ENCODE measurements around the gene GPR151. TPM values are rescaled to one million over a fixed set of nuclear protein-coding genes. Genes with fewer than 3 reads are reported as not detected.

The GPR151 gene
- polyA plus RNA-seq, 3 donors = not detected

DNA sequence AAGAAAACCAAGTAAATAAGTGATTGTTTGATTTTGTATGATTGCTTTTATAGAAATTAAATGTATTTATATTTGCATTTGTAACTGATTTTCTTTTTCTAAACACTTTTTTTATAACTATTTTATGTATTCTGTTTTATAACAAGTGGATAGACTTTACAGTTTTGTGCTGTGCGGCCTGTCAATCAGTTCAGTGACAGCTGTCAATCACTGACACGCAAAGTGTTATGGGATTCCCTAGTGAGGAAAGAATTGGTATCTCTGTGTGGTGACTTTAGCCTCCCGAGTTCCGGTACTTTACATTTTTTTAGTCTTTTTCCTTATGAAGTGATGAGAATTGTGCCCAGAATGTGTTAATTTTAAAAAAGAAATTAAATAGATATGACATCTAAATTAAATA lies 16.3 kb downstream of the GPR151 start:
- WGBS (ENCODE audit: insufficient coverage) = 94% methylated on average over 2 of the region's 4 CpGs
- H3K9me3 ChIP-seq (replicated peaks in 1 of 2; ENCODE audit: control insufficient read depth in 1 of 2, insufficient read depth in 1 of 2, low read length in 2 of 2) = no peaks in the 10 kb centered on the region
- no peaks in the 10 kb centered on the region for H3K4me1 Mint-ChIP-seq
- no peak overlapping the region for H2AFZ ChIP-seq (ENCODE audit: insufficient read depth, low read depth, low read length, poor library complexity, severe bottlenecking)
- peaks cover 54 to 87% of the 10 kb centered on the region in 2 donors for H3K36me3 ChIP-seq (replicated peaks in 1 of 2; ENCODE audit: control insufficient read depth in 1 of 2, insufficient read depth in 2 of 2, low read length in 2 of 2)
- no peak for DNase-seq
- H3K36me3 Mint-ChIP-seq = peaks cover 48 to 58% of the 10 kb centered on the region in 2 donors
- H3K4me3 ChIP-seq (replicated peaks in 1 of 3; ENCODE audit: low read depth in 2 of 3, low read length in 3 of 3) = no peak overlapping the region
- intact Hi-C loops (cut with micrococcal nuclease) = no loop called here
- H3K9me3 Mint-ChIP-seq = no peaks in the 10 kb centered on the region
- no peaks in the 10 kb centered on the region for H4K20me1 ChIP-seq (ENCODE audit: insufficient read depth, low read length)
- H3K79me2 ChIP-seq (ENCODE audit: insufficient read depth, low read length) = no peaks in the 10 kb centered on the region
- H3K4me1 ChIP-seq (ENCODE audit: control insufficient read depth in 1 of 2, insufficient read depth in 2 of 2, low read length in 2 of 2) = no peaks in the 10 kb centered on the region
- no peak overlapping the region for H3K4me2 ChIP-seq (replicated peaks; ENCODE audit: extremely low read depth, low read length, poor library complexity, severe bottlenecking)
- H3K27me3 Mint-ChIP-seq (ENCODE audit: low read depth in 3 of 3) = no peaks in the 10 kb centered on the region
- H3K4me3 Mint-ChIP-seq = no peak overlapping the region
- no peak overlapping the region for H3K27ac ChIP-seq (ENCODE audit: low read depth in 1 of 2, low read length in 2 of 2)
- TF ChIP-seq, protein P1, sequence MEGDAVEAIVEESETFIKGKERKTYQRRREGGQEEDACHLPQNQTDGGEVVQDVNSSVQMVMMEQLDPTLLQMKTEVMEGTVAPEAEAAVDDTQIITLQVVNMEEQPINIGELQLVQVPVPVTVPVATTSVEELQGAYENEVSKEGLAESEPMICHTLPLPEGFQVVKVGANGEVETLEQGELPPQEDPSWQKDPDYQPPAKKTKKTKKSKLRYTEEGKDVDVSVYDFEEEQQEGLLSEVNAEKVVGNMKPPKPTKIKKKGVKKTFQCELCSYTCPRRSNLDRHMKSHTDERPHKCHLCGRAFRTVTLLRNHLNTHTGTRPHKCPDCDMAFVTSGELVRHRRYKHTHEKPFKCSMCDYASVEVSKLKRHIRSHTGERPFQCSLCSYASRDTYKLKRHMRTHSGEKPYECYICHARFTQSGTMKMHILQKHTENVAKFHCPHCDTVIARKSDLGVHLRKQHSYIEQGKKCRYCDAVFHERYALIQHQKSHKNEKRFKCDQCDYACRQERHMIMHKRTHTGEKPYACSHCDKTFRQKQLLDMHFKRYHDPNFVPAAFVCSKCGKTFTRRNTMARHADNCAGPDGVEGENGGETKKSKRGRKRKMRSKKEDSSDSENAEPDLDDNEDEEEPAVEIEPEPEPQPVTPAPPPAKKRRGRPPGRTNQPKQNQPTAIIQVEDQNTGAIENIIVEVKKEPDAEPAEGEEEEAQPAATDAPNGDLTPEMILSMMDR (IDR thresholded peaks at IDR 0.05) = no peak
- H3K27me3 ChIP-seq (ENCODE audit: control insufficient read depth in 2 of 2, insufficient read depth in 2 of 2, low read length in 2 of 2) = no peaks in the 10 kb centered on the region
- H3K9ac ChIP-seq (ENCODE audit: insufficient read depth, low read length, poor library complexity, severe bottlenecking) = no peak overlapping the region
- no peak overlapping the region for H3K27ac Mint-ChIP-seq

DNA sequence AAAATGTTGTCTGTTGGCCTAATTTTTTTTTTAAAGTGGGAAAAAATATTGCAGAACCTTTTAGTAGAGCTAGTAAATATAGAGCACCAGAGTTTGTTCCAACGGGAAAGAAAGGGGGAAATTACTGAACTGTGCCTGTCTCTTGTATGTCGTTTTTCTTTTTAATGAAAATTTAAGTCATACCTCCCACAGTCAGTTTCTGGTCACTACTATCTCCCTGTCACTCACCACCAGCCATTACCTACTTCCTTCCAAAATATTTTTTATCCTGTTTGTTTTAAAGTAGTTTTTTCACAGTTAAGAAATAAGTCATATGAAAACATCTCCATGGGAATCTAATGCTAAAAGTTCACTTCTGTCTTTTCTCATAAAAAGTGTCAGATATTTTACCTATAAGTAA lies 21.3 kb downstream of the GPR151 start:
- Histone ChIP-seq H3K27me3 (ENCODE audit: control insufficient read depth in 2 of 2, insufficient read depth in 2 of 2, low read length in 2 of 2) (no peaks in the 10 kb centered on the region), H3K4me2 (replicated peaks; ENCODE audit: extremely low read depth, low read length, poor library complexity, severe bottlenecking) (no peak overlapping the region), H3K36me3 (replicated peaks in 1 of 2; ENCODE audit: control insufficient read depth in 1 of 2, insufficient read depth in 2 of 2, low read length in 2 of 2) (peaks cover 61 to 93% of the 10 kb centered on the region in 2 donors), H3K9ac (ENCODE audit: insufficient read depth, low read length, poor library complexity, severe bottlenecking) (no peak overlapping the region), H3K79me2 (ENCODE audit: insufficient read depth, low read length) (no peaks in the 10 kb centered on the region), H3K4me1 (ENCODE audit: control insufficient read depth in 1 of 2, insufficient read depth in 2 of 2, low read length in 2 of 2) (no peaks in the 10 kb centered on the region), H4K20me1 (ENCODE audit: insufficient read depth, low read length) (no peaks in the 10 kb centered on the region), H3K4me3 (replicated peaks in 1 of 3; ENCODE audit: low read depth in 2 of 3, low read length in 3 of 3) (no peak overlapping the region), H2AFZ (ENCODE audit: insufficient read depth, low read depth, low read length, poor library complexity, severe bottlenecking) (no peak overlapping the region), H3K27ac (ENCODE audit: low read depth in 1 of 2, low read length in 2 of 2) (no peak overlapping the region), H3K9me3 (replicated peaks in 1 of 2; ENCODE audit: control insufficient read depth in 1 of 2, insufficient read depth in 1 of 2, low read length in 2 of 2) (no peaks in the 10 kb centered on the region)
- H3K4me1 Mint-ChIP-seq = no peaks in the 10 kb centered on the region
- no CpG with 5 or more reads among the region's 2 CpGs for WGBS (ENCODE audit: insufficient coverage)
- TF ChIP-seq, protein P1 (IDR thresholded peaks at IDR 0.05) = no peak
- no peak overlapping the region for H3K27ac Mint-ChIP-seq
- no peaks in the 10 kb centered on the region for H3K27me3 Mint-ChIP-seq (ENCODE audit: low read depth in 3 of 3)
- no peak for DNase-seq
- H3K4me3 Mint-ChIP-seq = no peak overlapping the region
- H3K36me3 Mint-ChIP-seq = peaks cover 48 to 68% of the 10 kb centered on the region in 2 donors
- intact Hi-C loops (cut with micrococcal nuclease) = no loop called here
- no peaks in the 10 kb centered on the region for H3K9me3 Mint-ChIP-seq

All from CD14-positive monocyte (primary cell).